HepG2 (cell line): Measurements from ENCODE around the gene UBE2O. TPM values are rescaled to one million over a fixed set of nuclear protein-coding genes. Genes with fewer than 3 reads are reported as not detected.

Experiments used
- ARNT2 ChIP-seq: sonication (generic); formaldehyde crosslinking; IDR thresholded peaks from 2 replicates; pipeline ENCODE4 v1.8.0; 2022; ENCODE audit warnings: mild to moderate bottlenecking, low read depth, missing genetic modification reagents, moderate library complexity
- ATF7-NPFF ChIP-seq: sonication (generic); formaldehyde crosslinking; IDR thresholded peaks from 2 replicates; pipeline ENCODE4 v1.8.1; 2023; ENCODE audit warnings: mild to moderate bottlenecking, low read depth, missing genetic modification reagents, moderate library complexity
- GFI1 ChIP-seq: sonication (generic); formaldehyde crosslinking; IDR thresholded peaks from 2 replicates; pipeline ENCODE4 v1.5.0; 2020; ENCODE audit warnings: missing genetic modification reagents, mild to moderate bottlenecking, borderline replicate concordance
- JDP2 ChIP-seq: sonication (generic); formaldehyde crosslinking; IDR thresholded peaks from 2 replicates; pipeline ENCODE4 v1.8.1; 2022; ENCODE audit warnings: missing genetic modification reagents, borderline replicate concordance
- RAD21 ChIP-seq: fragments of 450-650 bp; formaldehyde crosslinking; IDR thresholded peaks from 2 replicates; pipeline ENCODE4 v1.5.0; 2020; ENCODE audit warnings: mild to moderate bottlenecking
- SAFB2 ChIP-seq: sonication (generic); formaldehyde crosslinking; IDR thresholded peaks from 2 replicates; pipeline ENCODE4 v1.5.1; 2020; ENCODE audit warnings: missing genetic modification reagents, low read depth, mild to moderate bottlenecking, borderline replicate concordance
- THYN1 ChIP-seq: sonication (generic); formaldehyde crosslinking; IDR thresholded peaks from 2 replicates; pipeline ENCODE4 v1.8.1; 2023; ENCODE audit warnings: low read depth, mild to moderate bottlenecking, moderate library complexity, missing genetic modification reagents, borderline replicate concordance
- XRCC5 ChIP-seq: fragments of 200-400 bp; formaldehyde crosslinking; optimal IDR thresholded peaks from 2 replicates; pipeline ENCODE3; 2017; ENCODE audit warnings: mild to moderate bottlenecking, low read length
- ZBTB8A ChIP-seq: sonication (generic); formaldehyde crosslinking; IDR thresholded peaks from 2 replicates; pipeline ENCODE4 v1.4.0; 2020; ENCODE audit warnings: mild to moderate bottlenecking, low read depth, missing genetic modification reagents, borderline replicate concordance
- ZNF382 ChIP-seq: sonication (generic); formaldehyde crosslinking; IDR thresholded peaks from 2 replicates; pipeline ENCODE4 v1.5.0; 2020; ENCODE audit warnings: missing genetic modification reagents, mild to moderate bottlenecking, borderline replicate concordance
- ZNF558 ChIP-seq: sonication (generic); formaldehyde crosslinking; IDR thresholded peaks from 2 replicates; pipeline ENCODE4 v1.9.0; 2022; ENCODE audit warnings: mild to moderate bottlenecking, missing genetic modification reagents, borderline replicate concordance
- polyA plus RNA-seq, 8 experiments: library from polyadenylated mRNA; depleted of rRNA in 3 of 8; stranded (reverse) in 7 of 8; unstranded in 1 of 8; fragments of >200 nt; fragmentation: Illumina TruSeq in 4 of 8; extraction: Trizol in 4 of 8; gene quantifications; 2 replicates each; pipeline versions ENCODE4 v1.2.1 to v1.2.3, GENCODE V29; 2011 to 2016; ENCODE audit warnings: low read depth in 4 of 8, missing spikeins in 1 of 8, mixed read lengths in 1 of 8; ENCODE audit not compliant: insufficient read depth in 1 of 8
- total RNA-seq, 5 experiments: library from RNA; depleted of rRNA; stranded (reverse); fragments of >200 nt; fragmentation: Illumina TruSeq; extraction: Trizol; gene quantifications; 2 replicates each; pipeline ENCODE4 v1.2.3, GENCODE V29; 2016; ENCODE audit warnings: low read depth in 1 of 5
- TF ChIP-seq, protein P1 (sequence below): sonication (generic); formaldehyde crosslinking; IDR thresholded peaks from 2 replicates; pipeline ENCODE4 v1.4.0; 2020; ENCODE audit warnings: mild to moderate bottlenecking, missing genetic modification reagents
- TF ChIP-seq, protein P2 (sequence below): conservative IDR thresholded peaks from 2 replicates; pipeline ENCODE4 v1.6.1; 2018; ENCODE audit warnings: missing genetic modification reagents
- TF ChIP-seq, protein P3 (sequence below): sonication (generic); formaldehyde crosslinking; IDR thresholded peaks from 2 replicates; pipeline ENCODE4; 2020; ENCODE audit warnings: missing genetic modification reagents, mild to moderate bottlenecking, borderline replicate concordance
- TF ChIP-seq, protein P4 (sequence below): sonication (generic); formaldehyde crosslinking; conservative IDR thresholded peaks from 2 replicates; pipeline ENCODE4 v1.4.0; 2020; ENCODE audit warnings: missing genetic modification reagents
- TF ChIP-seq, protein P5 (sequence below): IDR thresholded peaks from 2 replicates; pipeline ENCODE4 v1.6.1; 2016; ENCODE audit warnings: missing compliant biosample characterization, missing genetic modification reagents, borderline replicate concordance
- TF ChIP-seq, protein P6 (sequence below): sonication (generic); formaldehyde crosslinking; IDR thresholded peaks from 2 replicates; pipeline ENCODE4 v1.4.0; 2020; ENCODE audit warnings: missing genetic modification reagents, low read depth, mild to moderate bottlenecking, borderline replicate concordance
- TF ChIP-seq, protein P7 (sequence below): sonication (generic); formaldehyde crosslinking; IDR thresholded peaks from 2 replicates; pipeline ENCODE4 v1.4.0; 2020; ENCODE audit warnings: mild to moderate bottlenecking, missing genetic modification reagents

UBE2O gene
- total and polyA plus RNA-seq, 2 of the 13 experiments (the other 11 are each of a cell fraction or from before 2014, with no cell fraction given): 21.5 to 23.5 TPM

DNA sequence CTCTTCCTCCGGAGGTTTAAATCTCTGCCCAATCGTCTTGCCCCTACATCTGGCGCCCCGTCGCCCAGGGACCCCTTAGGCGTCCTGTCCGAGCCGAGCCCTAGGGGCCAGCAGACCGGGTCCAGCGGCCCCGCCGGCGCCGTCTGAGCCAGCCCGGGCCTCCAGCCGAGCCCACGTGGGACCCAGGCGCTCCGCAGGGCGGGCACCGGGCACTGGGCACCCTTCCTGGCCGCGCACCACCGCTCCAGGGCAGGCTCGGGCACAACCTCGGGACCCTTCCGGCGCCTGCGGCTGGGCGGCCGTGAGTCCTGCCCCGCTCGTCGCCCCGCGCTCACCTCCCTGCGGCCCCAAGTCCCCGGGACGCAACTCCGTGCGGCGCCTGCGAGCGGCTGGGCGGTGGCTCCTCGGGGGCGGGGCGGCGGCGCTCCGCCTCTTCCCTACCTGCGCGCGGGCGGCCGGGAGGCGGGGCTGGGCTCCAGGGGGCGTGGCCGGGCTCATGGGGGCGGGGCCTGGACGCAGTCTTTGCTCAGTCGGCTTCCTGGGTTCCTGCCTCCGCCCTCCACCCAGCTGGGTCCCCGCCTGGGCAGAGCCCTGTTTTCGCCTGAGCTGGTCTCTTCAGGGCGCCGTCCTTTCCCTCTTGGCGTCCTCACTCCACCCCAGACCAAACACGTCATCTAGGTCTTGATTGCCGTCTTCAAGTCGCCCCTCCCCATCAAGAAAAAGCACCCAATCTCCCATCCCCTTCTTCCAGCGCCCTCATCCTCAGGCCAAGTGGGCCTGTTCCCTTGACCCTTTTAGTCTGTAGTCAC lies 48.3 kb upstream of the UBE2O start, which contains the start of gene RHBDF2 (continued):
- TF ChIP-seq, protein P1, sequence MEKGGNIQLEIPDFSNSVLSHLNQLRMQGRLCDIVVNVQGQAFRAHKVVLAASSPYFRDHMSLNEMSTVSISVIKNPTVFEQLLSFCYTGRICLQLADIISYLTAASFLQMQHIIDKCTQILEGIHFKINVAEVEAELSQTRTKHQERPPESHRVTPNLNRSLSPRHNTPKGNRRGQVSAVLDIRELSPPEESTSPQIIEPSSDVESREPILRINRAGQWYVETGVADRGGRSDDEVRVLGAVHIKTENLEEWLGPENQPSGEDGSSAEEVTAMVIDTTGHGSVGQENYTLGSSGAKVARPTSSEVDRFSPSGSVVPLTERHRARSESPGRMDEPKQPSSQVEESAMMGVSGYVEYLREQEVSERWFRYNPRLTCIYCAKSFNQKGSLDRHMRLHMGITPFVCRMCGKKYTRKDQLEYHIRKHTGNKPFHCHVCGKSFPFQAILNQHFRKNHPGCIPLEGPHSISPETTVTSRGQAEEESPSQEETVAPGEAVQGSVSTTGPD (CRISPR knock-in tag): no peak
- TF ChIP-seq JDP2: no peak
- peak; percentile 94 for TF ChIP-seq ARNT2 (CRISPR knock-in tag)
- TF ChIP-seq GFI1: no peak
- peak; percentile 52 for TF ChIP-seq XRCC5
- TF ChIP-seq, protein P2, sequence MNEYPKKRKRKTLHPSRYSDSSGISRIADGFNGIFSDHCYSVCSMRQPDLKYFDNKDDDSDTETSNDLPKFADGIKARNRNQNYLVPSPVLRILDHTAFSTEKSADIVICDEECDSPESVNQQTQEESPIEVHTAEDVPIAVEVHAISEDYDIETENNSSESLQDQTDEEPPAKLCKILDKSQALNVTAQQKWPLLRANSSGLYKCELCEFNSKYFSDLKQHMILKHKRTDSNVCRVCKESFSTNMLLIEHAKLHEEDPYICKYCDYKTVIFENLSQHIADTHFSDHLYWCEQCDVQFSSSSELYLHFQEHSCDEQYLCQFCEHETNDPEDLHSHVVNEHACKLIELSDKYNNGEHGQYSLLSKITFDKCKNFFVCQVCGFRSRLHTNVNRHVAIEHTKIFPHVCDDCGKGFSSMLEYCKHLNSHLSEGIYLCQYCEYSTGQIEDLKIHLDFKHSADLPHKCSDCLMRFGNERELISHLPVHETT (CRISPR knock-in tag): no peak; the same call in 1 of the 2 replicates
- TF ChIP-seq, protein P3, sequence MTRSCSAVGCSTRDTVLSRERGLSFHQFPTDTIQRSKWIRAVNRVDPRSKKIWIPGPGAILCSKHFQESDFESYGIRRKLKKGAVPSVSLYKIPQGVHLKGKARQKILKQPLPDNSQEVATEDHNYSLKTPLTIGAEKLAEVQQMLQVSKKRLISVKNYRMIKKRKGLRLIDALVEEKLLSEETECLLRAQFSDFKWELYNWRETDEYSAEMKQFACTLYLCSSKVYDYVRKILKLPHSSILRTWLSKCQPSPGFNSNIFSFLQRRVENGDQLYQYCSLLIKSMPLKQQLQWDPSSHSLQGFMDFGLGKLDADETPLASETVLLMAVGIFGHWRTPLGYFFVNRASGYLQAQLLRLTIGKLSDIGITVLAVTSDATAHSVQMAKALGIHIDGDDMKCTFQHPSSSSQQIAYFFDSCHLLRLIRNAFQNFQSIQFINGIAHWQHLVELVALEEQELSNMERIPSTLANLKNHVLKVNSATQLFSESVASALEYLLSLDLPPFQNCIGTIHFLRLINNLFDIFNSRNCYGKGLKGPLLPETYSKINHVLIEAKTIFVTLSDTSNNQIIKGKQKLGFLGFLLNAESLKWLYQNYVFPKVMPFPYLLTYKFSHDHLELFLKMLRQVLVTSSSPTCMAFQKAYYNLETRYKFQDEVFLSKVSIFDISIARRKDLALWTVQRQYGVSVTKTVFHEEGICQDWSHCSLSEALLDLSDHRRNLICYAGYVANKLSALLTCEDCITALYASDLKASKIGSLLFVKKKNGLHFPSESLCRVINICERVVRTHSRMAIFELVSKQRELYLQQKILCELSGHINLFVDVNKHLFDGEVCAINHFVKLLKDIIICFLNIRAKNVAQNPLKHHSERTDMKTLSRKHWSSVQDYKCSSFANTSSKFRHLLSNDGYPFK: no peak
- TF ChIP-seq, protein P4, sequence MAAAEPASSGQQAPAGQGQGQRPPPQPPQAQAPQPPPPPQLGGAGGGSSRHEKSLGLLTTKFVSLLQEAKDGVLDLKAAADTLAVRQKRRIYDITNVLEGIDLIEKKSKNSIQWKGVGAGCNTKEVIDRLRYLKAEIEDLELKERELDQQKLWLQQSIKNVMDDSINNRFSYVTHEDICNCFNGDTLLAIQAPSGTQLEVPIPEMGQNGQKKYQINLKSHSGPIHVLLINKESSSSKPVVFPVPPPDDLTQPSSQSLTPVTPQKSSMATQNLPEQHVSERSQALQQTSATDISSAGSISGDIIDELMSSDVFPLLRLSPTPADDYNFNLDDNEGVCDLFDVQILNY (CRISPR knock-in tag): no peak; the same call in 1 of the 2 replicates
- TF ChIP-seq, protein P5, sequence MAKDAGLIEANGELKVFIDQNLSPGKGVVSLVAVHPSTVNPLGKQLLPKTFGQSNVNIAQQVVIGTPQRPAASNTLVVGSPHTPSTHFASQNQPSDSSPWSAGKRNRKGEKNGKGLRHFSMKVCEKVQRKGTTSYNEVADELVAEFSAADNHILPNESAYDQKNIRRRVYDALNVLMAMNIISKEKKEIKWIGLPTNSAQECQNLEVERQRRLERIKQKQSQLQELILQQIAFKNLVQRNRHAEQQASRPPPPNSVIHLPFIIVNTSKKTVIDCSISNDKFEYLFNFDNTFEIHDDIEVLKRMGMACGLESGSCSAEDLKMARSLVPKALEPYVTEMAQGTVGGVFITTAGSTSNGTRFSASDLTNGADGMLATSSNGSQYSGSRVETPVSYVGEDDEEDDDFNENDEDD: peak; percentile 57; the same call in 1 of the 2 replicates
- no peak; the same call in none of the 2 replicates for TF ChIP-seq ATF7-NPFF (CRISPR knock-in tag)
- peak; percentile 59 for TF ChIP-seq RAD21
- no peak; the same call in 1 of the 2 replicates for TF ChIP-seq ZBTB8A
- TF ChIP-seq, protein P6, sequence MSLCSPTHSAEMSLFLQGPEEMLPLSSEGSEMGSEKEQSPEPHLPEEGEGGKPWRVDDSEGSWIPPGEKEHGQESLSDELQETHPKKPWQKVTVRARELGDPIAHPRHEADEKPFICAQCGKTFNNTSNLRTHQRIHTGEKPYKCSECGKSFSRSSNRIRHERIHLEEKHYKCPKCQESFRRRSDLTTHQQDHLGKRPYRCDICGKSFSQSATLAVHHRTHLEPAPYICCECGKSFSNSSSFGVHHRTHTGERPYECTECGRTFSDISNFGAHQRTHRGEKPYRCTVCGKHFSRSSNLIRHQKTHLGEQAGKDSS (CRISPR knock-in tag): peak; percentile 67; the same call in 1 of the 2 replicates
- no peak for TF ChIP-seq THYN1 (CRISPR knock-in tag)
- TF ChIP-seq, protein P7, sequence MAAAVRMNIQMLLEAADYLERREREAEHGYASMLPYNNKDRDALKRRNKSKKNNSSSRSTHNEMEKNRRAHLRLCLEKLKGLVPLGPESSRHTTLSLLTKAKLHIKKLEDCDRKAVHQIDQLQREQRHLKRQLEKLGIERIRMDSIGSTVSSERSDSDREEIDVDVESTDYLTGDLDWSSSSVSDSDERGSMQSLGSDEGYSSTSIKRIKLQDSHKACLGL: peak; percentile 51; the same call in 1 of the 2 replicates
- no peak for TF ChIP-seq ZNF382 (CRISPR knock-in tag)
- TF ChIP-seq ZNF558 (CRISPR knock-in tag): peak; percentile 20; the same call in 1 of the 2 replicates
- 0 out of 2 replicates have a peak, but pooled peaks have one; percentile 27 for TF ChIP-seq SAFB2 (CRISPR knock-in tag)
